Stimulated activated CD8-positive, alpha-beta memory T cell treated with anti-CD3 and anti-CD28 coated beads, Interleukin-4, amount 100 ng/mL, for 1 hour (primary cell): Measurements from ENCODE around the gene GPR142.

Source experiments
- DNase-seq, 2 donors: peaks; one replicate each; pipeline ENCODE4 v3.0.0-alpha.2; 2020; ENCODE audit warnings: low read depth in 2 of 2, low spot score in 1 of 2

The GPR142 gene

GRCh38 chr17:74368341-74369081 lies 1.2 kb downstream of the GPR142 start:
- DNase-seq = peak; percentile 33 to 61

- DNase-seq = peak; percentile 33
These were observed 1.9 kb downstream of the GPR142 start for GRCh38 chr17:74369221-74369620.

- DNase-seq = no peak
These were observed 2.6 kb downstream of the GPR142 start for GRCh38 chr17:74369665-74370490.

- no peak for DNase-seq
These were observed 4.4 kb downstream of the GPR142 start for GRCh38 chr17:74371653-74372147.

- DNase-seq = no peak
These were observed 5.1 kb downstream of the GPR142 start for GRCh38 chr17:74372426-74372825.

GRCh38 chr17:74373838-74374606 lies 6.7 kb downstream of the GPR142 start:
- DNase-seq = no peak

GRCh38 chr17:74374858-74375257 lies 7.6 kb downstream of the GPR142 start:
- DNase-seq = no peak

- DNase-seq = peak; percentile 84 to 86
These were observed 12.3 kb downstream of the GPR142 start for GRCh38 chr17:74379495-74380085.

GRCh38 chr17:74380086-74380958 lies 13.0 kb downstream of the GPR142 start:
- no peak for DNase-seq

GRCh38 chr17:74380959-74381808 lies 13.9 kb downstream of the GPR142 start:
- DNase-seq = no peak

GRCh38 chr17:74383141-74383540 lies 15.8 kb downstream of the GPR142 start:
- DNase-seq = no peak

GRCh38 chr17:74385201-74385600 lies 17.9 kb downstream of the GPR142 start:
- DNase-seq = no peak

- DNase-seq = no peak
These were observed 19.1 kb downstream of the GPR142 start for GRCh38 chr17:74386386-74386785.

GRCh38 chr17:74387365-74388218 lies 20.3 kb downstream of the GPR142 start:
- no peak for DNase-seq

- no peak for DNase-seq
These were observed 21.9 kb downstream of the GPR142 start for GRCh38 chr17:74389084-74389753.

- DNase-seq = no peak
These were observed 22.8 kb downstream of the GPR142 start for GRCh38 chr17:74389937-74390679.
